Heart right ventricle (tissue), 16 donors: Measurements from ENCODE around the gene PLEKHN1. TPM values are rescaled to one million over a fixed set of nuclear protein-coding genes. Genes with fewer than 3 reads are reported as not detected.

Source experiments
- ATAC-seq, 8 donors: fragments of 200-7000 bp; cut with Tn5 transposase; one replicate each; pipeline ENCODE4 v1.9.1; 2020; ENCODE audit warnings: mild to moderate bottlenecking in 8 of 8, moderate library complexity in 8 of 8, moderate number of reproducible peaks in 1 of 8
- DNase-seq, 2 donors: peaks; one replicate each; pipeline ENCODE4 v3.0.0-alpha.2; 2020
- H3K27ac ChIP-seq, 10 donors: fragments of 200-600 bp; sonication (generic) in 2 of 10; one replicate each; pipeline versions ENCODE4 v1.5.0 to v1.8.0; 2020 to 2022; ENCODE audit warnings: mild to moderate bottlenecking in 3 of 10
- H3K27me3 ChIP-seq, 7 donors: fragments of 200-600 bp; one replicate each; pipeline ENCODE4 v1.8.0; 2021 to 2022; ENCODE audit warnings: mild to moderate bottlenecking in 2 of 7
- H3K36me3 ChIP-seq, 9 donors: fragments of 200-600 bp; sonication (generic) in 1 of 9; one replicate each; pipeline versions ENCODE4 v1.5.0 to v1.8.0; 2020 to 2022; ENCODE audit warnings: mild to moderate bottlenecking in 2 of 9
- H3K4me1 ChIP-seq, 9 donors: fragments of 200-600 bp; sonication (generic) in 1 of 9; one replicate each; pipeline versions ENCODE4 v1.5.0 to v1.8.0; 2020 to 2022; ENCODE audit warnings: mild to moderate bottlenecking in 4 of 9
- H3K4me3 ChIP-seq, 10 donors: fragments of 200-600 bp; sonication (generic) in 2 of 10; one replicate each; pipeline versions ENCODE4 v1.5.0 to v1.8.0; 2020 to 2022; ENCODE audit warnings: mild to moderate bottlenecking in 7 of 10, moderate library complexity in 2 of 10
- H3K9me3 ChIP-seq, 11 donors: fragments of 200-600 bp in 10 of 11; sonication (generic) in 2 of 11; one replicate each; pipeline versions ENCODE4 v1.5.0 to v1.8.0; 2013 to 2022; ENCODE audit warnings: mild to moderate bottlenecking in 2 of 11, control low read depth in 1 of 11, moderate library complexity in 1 of 11
- CTCF ChIP-seq, 9 donors: fragments of 200-600 bp; sonication (generic) in 2 of 9; IDR thresholded peaks; one replicate each; pipeline versions ENCODE4 v1.5.0 to v1.8.0; 2021 to 2022; ENCODE audit warnings: antibody characterized with exemption in 9 of 9, mild to moderate bottlenecking in 5 of 9, moderate library complexity in 1 of 9
- WGBS, 2 donors: extraction: QIAGEN DNeasy Blood & Tissue Kit; methylation state at CpG; one replicate each; pipeline ENCODE4 v1.1.7; 2013; ENCODE audit warnings: inconsistent platforms in 1 of 2; 5-methylcytosine and 5-hydroxymethylcytosine counted together
- intact Hi-C, 10 donors: fragments of 100-400 bp; cut with DNase I; formaldehyde crosslinking; loops; one replicate each; pipeline versions ENCODE4 v1.11.1 to v1.14.2; 2022
- polyA plus RNA-seq, 2 donors: library from polyadenylated mRNA; stranded (reverse); fragments of 200-250 nt; gene quantifications; one replicate each; pipeline ENCODE4 v1.2.3, GENCODE V29; 2013
- total RNA-seq, 10 donors: library from RNA; stranded (reverse); fragmentation: NEBNext Ultra II Directional in 3 of 10; extraction: Animal tissue kit (Norgen Biotek cat#: 25700) in 3 of 10; gene quantifications; one replicate each; pipeline versions ENCODE4 v1.2.1 to v1.2.4, GENCODE V29; 2021 to 2023
- donor health status: Arrhythmogenic right ventricular cardiomyopathy.
- donor health status: ischemic (EF 13 %, LVEDD 7.1; RV severe dilation, severe dysfunction).
- donor health status: healthy with polysubstance abuse.
- donor health status: DM: no; HTN: yes; CAD: no.
- donor health status: DM: no; HTN: no; CAD: no.
- donor health status: ischemic (EF 25% LVEDD 6.9; RV normal size, moderate dysfunction).
- donor health status: ischemic (EF 25% LVEDD 5.7; RV mildly dilated, moderate dysfunction).
- donor health status: healthy.
- donor health status: DM: yes; HTN: yes; CAD: no.
- donor health status: Ischemic cardiomyopathy.
- donor health status: ischemic (EF 35%, LVEDD 5.7; RV mildly dilated, moderate dysfunction).
- donor health status: nonischemic (EF 11% LVEDD 7.7; RV severe dilation, severe dysfunction).
- donor health status: DM: yes; HTN: yes; CAD: no.
- donor health status: PGD.
- donor health status: ischemic (EF 29% LVEDD 5.4; RV normal size, mild dysfunction).
- donor health status: nonischemic (EF 23%, LVEDD 6.1; RV moderate dilation, normal function).

PLEKHN1 gene
- total and polyA plus RNA-seq, 12 donors = 0.13 to 0.37 (median 0.29) TPM; not detected in 8

- Histone ChIP-seq H3K27me3 (peaks cover 0 to 39% (median 0%) of the 10 kb centered on the region in 7 donors), H3K4me1 (peaks cover 22 to 72% (median 36%) of the 10 kb centered on the region in 9 donors), H3K36me3 (peaks cover 0 to 3% (median 0%) of the 10 kb centered on the region in 9 donors), H3K9me3 (no peaks in the 10 kb centered on the region), H3K4me3 (no peak overlapping the region), H3K27ac (peak overlapping the region in 2 of 10 donors; percentile 9 to 36)
- intact Hi-C loops = loop anchor here in 1 of 10 donors (10.0 kb wide), 1 partner anchor 272 kb away; no protein-coding TSS in a partner anchor
- no peak for TF ChIP-seq CTCF (IDR thresholded peaks at IDR 0.05)
- 73 to 78% methylated on average over 27 of the region's 27 CpGs for WGBS, 2 donors
- DNase-seq (no peak), ATAC-seq (no peak)
Observed at GRCh38 chr1:1022302-1023009, 56.2 kb downstream of the PLEKHN1 start.

GRCh38 chr1:1023700-1024099 is 57.4 kb downstream of the PLEKHN1 start:
- Histone ChIP-seq H3K36me3 (peaks cover 0 to 9% (median 0%) of the 10 kb centered on the region in 9 donors), H3K4me3 (no peak overlapping the region), H3K27ac (no peak overlapping the region), H3K27me3 (peaks cover 0 to 39% (median 0%) of the 10 kb centered on the region in 7 donors), H3K4me1 (peaks cover 22 to 72% (median 36%) of the 10 kb centered on the region in 9 donors), H3K9me3 (no peaks in the 10 kb centered on the region)
- intact Hi-C loops = loop anchor here in 1 of 10 donors (10.0 kb wide), 1 partner anchor 271 kb away; no protein-coding TSS in a partner anchor
- no peak for DNase-seq
- WGBS, 2 donors = 75 to 84% methylated on average over 13 of the region's 13 CpGs
- TF ChIP-seq CTCF (IDR thresholded peaks at IDR 0.05) = no peak
- ATAC-seq = no peak

- peak overlapping the region in 2 of 10 donors; percentile 25 to 29 for H3K4me3 ChIP-seq
- intact Hi-C loops = loop anchor here in 1 of 10 donors (10.0 kb wide), 1 partner anchor 271 kb away; no protein-coding TSS in a partner anchor
- WGBS, 2 donors = 92 to 94% methylated on average over 9 of the region's 9 CpGs
- DNase-seq = no peak
- no peak for ATAC-seq
- peaks cover 0 to 39% (median 0%) of the 10 kb centered on the region in 7 donors for H3K27me3 ChIP-seq
- H3K27ac ChIP-seq = peak overlapping the region in 4 of 10 donors; percentile 41 to 49 (median 45)
- no peak for TF ChIP-seq CTCF (IDR thresholded peaks at IDR 0.05)
- H3K9me3 ChIP-seq = no peaks in the 10 kb centered on the region
- H3K4me1 ChIP-seq = peaks cover 21 to 68% (median 36%) of the 10 kb centered on the region in 9 donors
- peaks cover 0 to 9% (median 0%) of the 10 kb centered on the region in 9 donors for H3K36me3 ChIP-seq
Observed at GRCh38 chr1:1024149-1024770, 58.0 kb downstream of the PLEKHN1 start.
